NCI-H128 (cell line): ENCODE data around the gene ARHGAP6.
"Not testable (repeated sequence)": the region's sequence is repeated elsewhere in the genome, so short reads cannot be mapped to it uniquely, and the experiment has no call there.

Experiments
- DNase-seq: peaks from one replicate; lab custom pipeline; 2025; ENCODE audit not compliant: unreplicated experiment; lab: John Stamatoyannopoulos, UW

Gene ARHGAP6

GRCh38 chrX:11399489-11400094, 266.1 kb downstream of the ARHGAP6 start:
- DNase-seq: no peak

GRCh38 chrX:11398785-11399184, 266.9 kb downstream of the ARHGAP6 start:
- no peak for DNase-seq

GRCh38 chrX:11398139-11398538, 267.6 kb downstream of the ARHGAP6 start:
- no peak for DNase-seq

- DNase-seq: no peak
Observed at GRCh38 chrX:11397680-11398079, 268.0 kb downstream of the ARHGAP6 start.

- DNase-seq: no peak
Observed at GRCh38 chrX:11395859-11396258, 269.9 kb downstream of the ARHGAP6 start.

- DNase-seq: no peak
Observed at GRCh38 chrX:11393949-11394654, 271.6 kb downstream of the ARHGAP6 start.

- no peak for DNase-seq
Observed at GRCh38 chrX:11386812-11387211, 278.9 kb downstream of the ARHGAP6 start.

- DNase-seq: no peak
Observed at GRCh38 chrX:11386001-11386523, 279.7 kb downstream of the ARHGAP6 start.

GRCh38 chrX:11382930-11383329, 282.8 kb downstream of the ARHGAP6 start:
- no peak for DNase-seq

- DNase-seq: peak; percentile 15
Observed at GRCh38 chrX:11381464-11381863, 284.3 kb downstream of the ARHGAP6 start.

- no peak for DNase-seq
Observed at GRCh38 chrX:11380187-11380844, 285.4 kb downstream of the ARHGAP6 start.

- DNase-seq: no peak
Observed at GRCh38 chrX:11376163-11376562, 289.6 kb downstream of the ARHGAP6 start.

- DNase-seq: no peak
Observed at GRCh38 chrX:11375614-11376119, 290.1 kb downstream of the ARHGAP6 start.

- DNase-seq: no peak
Observed at GRCh38 chrX:11374570-11374969, 291.1 kb downstream of the ARHGAP6 start.

GRCh38 chrX:11371106-11371505, 294.6 kb downstream of the ARHGAP6 start:
- no peak for DNase-seq

- DNase-seq: no peak
Observed at GRCh38 chrX:11367609-11368430, 297.9 kb downstream of the ARHGAP6 start.

GRCh38 chrX:11366998-11367595, 298.6 kb downstream of the ARHGAP6 start:
- DNase-seq: no peak

- no peak for DNase-seq
Observed at GRCh38 chrX:11365426-11365825, 300.3 kb downstream of the ARHGAP6 start.

- DNase-seq: no peak
Observed at GRCh38 chrX:11364835-11365234, 300.9 kb downstream of the ARHGAP6 start.

GRCh38 chrX:11363825-11364224, 301.9 kb downstream of the ARHGAP6 start:
- not testable (repeated sequence) for DNase-seq
